HG02678 (cell line): ENCODE data around the gene CELF6.

Experiments used
- ATAC-seq: cut with Tn5 transposase; IDR thresholded peaks from one replicate; pipeline ENCODE4 v1.9.1; 2021; ENCODE audit warnings: mild to moderate bottlenecking, moderate library complexity; ENCODE audit not compliant: unreplicated experiment

The CELF6 gene

DNA sequence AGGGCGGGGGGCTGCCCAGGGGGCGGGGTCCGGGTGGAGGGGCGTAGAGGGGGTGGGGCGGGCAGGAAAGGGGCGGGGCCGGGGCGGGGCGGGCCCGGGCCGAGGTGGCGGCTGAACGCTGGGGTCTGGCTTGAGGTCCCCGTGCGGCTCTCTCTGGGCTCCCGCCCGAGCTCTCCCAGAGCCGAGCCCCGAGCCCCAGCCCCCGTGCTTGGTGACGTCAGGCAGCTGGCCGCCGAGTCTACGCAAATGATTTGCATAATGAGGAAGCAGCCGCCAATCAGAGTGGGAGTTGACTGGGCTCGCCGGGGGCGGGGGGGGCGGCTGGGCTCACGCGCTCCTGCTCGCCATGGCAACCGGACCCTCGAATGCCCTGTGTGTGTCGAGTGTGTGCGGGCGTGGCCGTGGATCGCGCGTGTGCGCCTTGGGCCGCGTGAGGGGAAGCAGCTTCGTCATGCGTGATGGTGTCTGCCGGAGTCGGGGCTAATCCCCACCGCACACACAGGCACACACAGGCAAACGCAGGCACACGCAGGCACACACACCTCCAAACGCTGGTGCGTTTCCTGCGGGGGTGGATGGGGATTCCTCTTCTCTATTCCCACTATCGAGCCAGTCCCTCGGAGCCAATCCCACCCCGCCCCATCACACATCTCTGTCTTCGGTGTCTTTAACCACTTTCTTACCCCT is at the start of gene CELF6:
TSS of gene CELF6 (minus strand) at position 173 of the 687 bp plus-strand sequence. CDS start 283 bp downstream, outside the sequence.
- ATAC-seq, result peak; percentile 72

DNA sequence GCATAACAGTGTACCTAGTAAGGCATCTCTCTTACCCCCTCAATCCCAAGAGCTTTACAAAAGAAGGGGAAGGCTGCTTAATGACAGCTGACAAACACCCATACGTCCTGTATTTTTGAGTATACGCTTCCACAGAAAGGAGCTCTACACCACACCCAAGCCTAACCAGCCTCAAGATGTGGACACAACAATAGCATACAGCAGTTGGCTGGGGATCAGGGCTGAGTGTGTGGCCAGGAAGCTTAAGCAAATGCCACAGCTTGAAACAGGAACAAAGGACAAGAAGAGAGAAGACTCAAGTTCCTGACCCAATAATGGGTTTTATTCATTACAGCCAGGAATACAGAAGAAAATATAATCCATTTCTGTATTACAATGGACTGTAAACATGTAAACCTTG is 48.9 kb upstream of the CELF6 start:
- no peak for ATAC-seq

DNA sequence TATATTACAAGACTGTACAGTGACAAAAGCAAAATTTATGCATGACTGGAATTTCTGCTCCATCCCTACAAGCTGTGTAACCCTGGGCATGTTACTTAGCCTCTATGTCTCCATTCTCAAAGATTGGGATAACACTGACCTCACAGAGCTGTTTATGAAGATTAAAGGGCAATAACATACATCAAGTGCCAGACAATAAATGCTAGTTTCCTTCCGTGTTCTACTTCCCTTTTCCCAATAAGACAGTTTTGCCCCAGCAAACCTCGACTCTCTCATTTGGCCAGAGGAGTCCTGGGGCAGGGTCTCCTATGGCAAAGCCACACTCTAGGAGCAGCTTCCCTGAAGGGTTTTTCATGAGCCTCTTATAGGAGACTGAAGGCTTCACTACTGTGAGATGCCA is 48.4 kb upstream of the CELF6 start:
- ATAC-seq, result no peak

DNA sequence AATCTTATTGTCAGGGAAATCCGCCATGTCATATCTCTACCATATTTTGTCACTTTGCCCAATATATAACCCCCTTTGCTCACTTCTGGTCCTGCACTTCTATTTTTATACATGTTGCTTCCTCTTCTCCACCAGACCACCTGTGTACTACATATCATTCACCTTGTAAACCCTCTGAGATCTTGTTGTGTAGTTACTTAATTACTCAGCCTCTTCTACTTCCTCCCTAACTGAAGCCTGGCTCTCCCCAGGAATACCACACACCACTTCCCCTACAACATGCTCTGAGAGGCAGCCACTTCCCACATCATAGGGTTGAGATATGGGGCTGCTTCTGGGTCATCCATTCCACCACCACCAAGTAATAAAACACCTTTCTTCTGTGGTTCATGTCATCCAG is 45.9 kb upstream of the CELF6 start:
- ATAC-seq, result peak; percentile 79

DNA sequence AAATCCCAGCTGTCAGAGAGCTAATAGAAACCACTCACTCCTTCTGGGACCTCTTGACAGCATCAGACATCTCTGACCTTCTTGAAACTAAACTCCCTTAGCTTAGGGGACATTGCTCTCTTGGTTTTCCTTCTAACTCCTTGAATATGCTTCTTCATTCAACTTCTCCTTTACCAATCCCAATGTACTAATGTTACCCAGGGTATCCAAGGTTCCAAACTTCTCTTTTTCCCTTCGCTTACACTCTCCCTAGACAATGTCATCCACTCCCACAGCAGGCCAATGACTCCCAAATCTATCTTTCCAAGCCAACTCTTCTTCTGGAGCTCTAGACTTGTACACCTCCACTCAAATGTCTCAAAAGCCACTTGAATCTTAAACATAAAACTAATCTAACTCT is 41.2 kb upstream of the CELF6 start:
- ATAC-seq, result no peak

DNA sequence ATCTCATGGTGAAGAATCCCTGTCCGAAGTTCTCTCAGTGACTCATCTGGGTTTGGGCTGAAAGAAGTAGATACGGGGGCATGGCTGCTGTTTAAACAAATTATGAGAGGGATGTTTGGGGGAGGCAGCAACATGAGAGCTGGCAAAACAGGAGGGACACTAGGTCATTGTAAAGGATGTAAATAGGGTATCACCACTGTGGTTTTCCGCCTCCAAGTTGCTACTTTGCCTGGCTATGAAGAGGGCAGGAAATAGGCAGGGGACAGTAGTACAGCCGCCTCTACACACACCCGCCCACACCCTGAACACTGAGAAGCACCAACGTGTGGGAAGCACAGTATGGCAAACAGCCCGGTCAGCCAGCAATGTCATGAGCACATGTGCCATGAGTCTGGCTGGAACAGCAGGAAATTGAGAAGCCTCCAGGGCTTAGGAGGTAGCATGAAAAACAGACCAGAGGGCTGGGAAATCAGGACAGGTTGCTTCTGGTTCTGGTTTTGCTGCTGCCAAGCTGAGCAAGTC is 38.8 kb upstream of the CELF6 start:
- ATAC-seq, result no peak

DNA sequence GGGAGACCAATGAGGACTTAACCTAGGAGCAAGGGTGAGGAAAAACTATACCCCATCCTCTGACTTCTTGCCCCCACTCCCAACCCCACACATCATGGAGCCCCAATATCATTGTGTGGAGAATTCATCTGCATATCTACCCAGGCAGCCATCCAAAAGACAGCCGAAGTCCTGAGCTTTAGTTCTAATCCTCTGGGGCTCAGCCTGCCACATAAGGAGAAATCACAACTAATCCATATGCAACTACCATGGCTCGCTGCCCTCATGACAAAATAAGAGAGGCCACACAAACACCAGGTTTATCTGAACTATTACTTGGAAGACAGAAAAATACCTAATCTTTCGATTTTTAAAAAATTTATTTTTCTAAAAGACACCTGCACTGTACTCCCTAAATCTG is 38.2 kb upstream of the CELF6 start:
- no peak for ATAC-seq

DNA sequence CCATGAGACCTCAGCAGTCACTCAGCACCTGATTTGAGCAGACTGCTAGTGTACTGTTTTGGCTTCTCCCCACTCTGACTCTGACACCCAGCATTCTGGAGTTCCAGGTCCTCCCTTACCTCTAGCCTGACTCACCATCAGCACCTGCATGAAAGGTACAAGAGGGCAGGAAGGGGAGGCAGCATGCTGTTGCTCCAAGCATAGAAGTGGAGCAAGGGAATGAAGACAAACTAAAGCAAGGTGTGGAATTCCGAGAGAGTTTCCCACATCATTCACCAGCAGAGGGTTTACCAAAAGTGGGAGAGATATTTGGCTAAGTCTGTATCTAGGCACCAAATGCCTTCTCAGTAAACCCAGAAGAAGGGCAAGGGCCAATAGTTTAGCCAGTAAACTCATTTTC is 34.5 kb upstream of the CELF6 start:
- ATAC-seq, result no peak

DNA sequence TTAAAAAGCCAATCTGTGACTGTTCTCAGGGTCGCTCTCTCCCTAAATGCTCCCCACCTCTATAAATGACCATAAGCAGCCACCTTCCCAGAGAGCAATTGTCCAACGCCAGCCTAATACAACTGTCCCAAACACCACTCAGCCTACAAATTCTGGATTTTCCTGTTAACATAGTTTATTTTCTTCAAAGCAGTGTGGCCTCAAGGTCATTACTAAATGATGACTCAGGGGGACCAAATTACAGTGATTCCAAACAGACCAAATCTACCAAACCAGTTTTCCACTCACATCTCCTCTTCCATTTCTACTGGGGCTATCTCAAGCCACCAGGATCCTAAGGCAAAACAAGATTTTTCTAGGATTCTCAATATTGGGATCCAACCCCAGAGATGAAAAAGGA is 33.3 kb upstream of the CELF6 start:
- no peak for ATAC-seq

DNA sequence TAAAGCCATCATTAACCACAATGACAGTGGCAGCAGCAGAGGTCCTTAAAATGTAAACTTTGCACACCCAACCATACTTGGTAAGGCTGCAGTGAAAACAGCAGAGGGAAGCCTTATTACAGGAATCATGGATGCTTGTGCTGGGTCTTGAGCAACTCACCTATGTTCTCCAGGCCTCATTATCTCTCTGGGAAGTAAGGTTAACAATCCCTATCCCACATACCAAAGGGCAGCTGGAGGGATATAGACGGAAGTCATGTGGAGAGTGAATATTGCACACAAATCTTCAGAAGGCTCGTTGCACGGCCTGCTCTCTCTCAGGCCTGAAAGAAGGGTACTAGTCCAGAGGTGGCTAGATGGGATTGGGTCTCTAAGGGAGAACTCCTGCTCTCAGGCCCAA is 25.8 kb upstream of the CELF6 start:
- no peak for ATAC-seq

DNA sequence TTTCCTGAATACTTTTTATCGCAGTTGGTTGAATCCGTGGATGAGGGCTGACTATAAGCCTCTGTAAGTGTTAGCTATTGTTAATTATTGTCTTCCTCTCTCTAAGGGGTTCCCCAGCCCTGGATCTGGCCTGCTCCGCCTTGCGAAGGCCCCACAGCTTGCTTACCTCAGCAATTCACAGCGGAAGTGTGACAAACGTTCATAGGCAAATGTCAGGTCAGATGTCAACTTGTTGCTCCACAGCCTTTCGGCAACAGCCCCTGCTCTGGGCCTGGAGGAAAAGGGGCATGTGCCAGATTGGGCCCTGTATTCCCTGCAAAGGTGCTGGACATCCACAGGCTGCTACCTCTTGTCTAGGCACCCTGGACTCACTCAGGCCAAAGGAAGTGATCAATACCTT is 25.3 kb upstream of the CELF6 start:
- no peak for ATAC-seq

DNA sequence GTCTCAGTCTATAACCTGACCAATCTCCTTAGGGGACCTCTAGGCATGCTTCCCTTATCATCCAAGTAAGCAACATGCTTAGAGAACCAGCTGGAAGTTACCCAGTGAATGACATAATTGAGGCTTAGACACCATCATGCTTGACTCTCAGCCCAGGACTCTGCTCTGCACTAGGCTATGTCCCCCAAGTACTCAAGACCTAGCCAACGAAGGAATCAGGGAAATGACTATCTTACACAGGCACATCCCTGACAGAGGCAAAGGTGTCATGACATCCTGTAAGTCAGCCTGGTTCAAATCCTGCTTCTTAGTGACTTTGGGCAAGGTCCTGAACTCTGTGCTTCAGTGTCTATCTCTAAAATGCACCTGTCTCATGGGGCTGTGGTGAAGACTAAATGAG is 24.6 kb upstream of the CELF6 start:
- no peak for ATAC-seq

DNA sequence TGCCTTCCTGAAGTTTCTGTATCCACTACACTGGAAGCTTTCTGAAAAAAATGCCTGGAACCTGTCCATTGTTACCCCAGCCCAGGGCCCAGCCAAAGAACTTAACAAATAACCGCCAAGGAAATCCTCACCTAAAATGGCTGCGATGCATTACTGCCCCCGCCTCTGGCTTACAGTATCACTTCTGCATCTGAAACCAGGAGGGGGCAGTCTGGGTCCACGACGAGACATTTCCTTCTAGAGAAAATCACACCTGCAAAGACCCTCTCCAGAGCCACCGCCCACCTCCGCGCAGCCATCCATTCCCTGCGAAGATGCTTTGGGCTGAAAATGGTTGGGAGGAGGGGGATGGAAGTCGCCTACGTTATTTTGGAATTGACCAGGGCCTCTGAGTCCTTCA is 22.4 kb upstream of the CELF6 start:
- no peak for ATAC-seq

DNA sequence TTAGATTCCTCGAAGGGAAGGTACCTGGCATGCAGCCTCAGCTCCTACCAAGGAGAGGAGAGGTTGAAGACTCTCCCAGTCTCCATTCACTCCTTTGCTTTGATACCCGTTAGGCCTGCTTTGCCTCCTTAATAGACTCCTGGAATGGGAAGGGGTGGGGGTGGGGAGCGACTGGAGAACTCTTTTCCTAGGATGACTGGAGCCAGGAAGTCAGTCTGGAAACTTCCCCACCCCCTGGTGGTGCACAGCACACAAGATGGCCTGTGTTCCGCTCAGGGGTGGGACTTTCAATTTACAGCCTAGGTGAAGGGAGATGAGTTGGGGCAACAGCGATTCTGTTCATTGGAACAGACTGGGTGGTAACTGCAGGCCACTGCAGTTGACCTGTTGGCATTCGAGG is 21.4 kb upstream of the CELF6 start:
- ATAC-seq, result no peak

DNA sequence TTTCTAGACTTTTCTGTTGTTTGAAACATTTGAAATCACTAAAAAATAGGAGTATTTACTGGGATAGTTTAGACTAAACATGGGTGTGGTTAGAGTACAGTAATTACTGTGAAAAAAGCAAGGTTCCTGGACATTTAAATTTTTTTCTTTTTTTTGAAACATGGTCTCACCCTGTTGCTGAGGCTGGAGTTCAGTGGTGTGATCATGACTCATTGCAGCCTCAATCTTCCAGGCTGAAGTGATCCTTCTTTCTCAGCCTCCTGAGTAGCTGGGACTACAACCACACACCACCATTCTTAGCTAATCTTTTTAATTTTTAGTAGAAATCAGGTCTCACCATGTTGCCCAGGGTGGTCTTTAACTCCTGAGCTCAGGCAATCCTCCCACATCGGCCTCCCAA is 20.4 kb upstream of the CELF6 start:
- no peak for ATAC-seq

DNA sequence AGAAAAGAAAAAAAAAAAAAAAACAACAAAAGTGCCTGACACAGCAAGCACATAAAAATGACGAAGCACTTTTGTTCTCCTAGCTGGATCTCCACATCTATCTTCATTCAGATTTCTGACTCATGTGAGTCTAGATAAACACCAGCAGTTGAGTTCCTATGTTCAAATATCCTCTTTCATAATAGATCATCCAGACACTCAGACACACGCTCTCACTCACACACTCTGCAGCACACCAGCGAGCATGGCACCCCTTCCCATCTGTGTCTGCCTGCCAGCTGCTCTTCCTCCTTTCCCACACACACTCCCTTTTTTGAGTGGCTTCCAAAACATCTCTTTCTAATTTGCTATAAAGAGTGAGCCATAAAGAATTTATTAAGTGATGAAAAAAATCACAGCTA is 19.8 kb upstream of the CELF6 start:
- no peak for ATAC-seq

DNA sequence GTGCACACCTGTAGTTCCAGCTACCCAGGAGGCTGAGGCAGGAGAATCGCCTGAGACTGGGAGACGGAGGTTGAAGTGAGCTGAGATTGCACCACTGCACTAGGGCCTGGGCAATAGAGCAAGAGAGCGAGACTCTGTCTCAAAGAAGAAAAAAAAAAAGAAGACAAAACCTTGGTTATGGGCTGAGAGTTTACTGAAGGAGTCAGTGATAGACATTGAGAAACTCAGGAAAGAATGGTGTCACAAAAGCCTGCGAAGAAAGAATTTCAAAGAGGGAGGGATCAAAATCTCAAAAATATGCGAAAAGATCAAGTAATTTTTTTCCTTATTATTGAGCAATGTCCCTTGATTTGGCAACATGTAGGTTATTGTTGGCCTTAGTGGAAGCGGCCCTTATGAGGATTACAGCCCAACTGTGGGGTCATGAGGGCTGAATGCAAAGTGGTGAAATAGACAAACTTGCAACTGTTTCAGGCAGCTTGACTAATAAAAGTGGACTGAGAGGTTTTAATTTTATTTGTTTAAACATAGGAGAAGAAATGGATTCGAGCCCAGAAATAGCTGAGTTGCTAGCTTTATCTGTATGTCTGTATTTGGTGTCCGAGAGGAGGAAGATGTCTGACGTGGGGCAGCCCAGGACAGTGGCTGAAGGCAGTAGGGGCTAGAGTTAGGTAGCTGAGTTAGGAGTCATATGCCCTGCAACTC is 18.8 kb upstream of the CELF6 start:
- ATAC-seq, result no peak

DNA sequence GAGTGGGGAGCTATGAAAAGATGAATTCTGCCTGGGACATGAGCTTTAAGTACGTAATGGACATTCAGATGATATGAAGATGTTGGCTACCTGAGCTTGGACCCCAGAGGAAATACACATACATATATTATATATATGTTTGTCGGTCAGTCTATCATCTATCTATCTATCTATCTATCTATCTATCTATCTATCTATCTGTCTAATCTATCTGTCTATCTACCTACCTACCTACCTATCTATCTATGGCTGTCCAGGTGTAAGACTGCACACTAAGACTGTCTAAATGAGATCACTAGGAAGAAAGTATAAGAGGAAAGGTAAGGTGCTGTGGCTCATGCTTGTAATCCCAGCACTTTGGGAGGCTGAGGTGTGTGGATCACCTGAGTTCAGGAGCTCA is 18.2 kb upstream of the CELF6 start:
- no peak for ATAC-seq

DNA sequence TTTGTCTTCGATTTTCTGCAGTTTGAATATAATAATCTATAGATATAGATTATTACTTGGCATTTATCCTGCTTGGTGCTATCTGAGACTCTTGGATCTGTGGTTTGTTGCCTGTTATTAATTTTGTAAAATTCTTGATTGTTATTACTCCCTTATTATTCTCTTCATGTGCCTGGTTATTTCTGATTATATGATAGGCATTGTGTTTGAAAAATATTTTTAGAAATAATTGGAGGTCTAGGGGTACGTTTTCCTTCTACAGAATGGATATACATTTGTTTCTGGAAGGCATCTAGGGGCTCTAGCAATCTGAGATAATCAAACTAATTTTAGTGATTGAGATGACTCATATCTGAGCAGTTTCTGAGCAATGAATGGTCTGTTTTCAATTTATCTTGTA is 14.9 kb upstream of the CELF6 start:
- ATAC-seq, result no peak

DNA sequence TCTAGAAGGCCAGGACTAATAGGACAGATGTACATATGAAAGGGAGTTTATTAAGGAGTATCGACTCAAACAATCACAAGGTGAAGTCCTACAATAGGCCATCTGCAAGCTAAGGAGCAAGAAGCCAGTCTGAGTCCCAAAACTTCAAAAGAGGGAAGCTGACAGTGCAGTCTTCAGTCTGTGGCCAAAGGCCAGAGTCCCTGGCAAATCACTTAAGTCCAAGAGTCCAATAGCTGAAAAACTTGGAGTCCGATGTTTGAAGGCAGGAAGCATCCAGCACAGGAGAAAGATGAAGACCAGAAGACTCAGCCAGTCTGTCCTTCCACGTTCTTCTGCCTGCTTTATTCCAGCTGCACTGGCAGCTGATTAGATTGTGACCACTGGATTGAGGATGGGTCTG is 11.1 kb upstream of the CELF6 start:
- no peak for ATAC-seq

DNA sequence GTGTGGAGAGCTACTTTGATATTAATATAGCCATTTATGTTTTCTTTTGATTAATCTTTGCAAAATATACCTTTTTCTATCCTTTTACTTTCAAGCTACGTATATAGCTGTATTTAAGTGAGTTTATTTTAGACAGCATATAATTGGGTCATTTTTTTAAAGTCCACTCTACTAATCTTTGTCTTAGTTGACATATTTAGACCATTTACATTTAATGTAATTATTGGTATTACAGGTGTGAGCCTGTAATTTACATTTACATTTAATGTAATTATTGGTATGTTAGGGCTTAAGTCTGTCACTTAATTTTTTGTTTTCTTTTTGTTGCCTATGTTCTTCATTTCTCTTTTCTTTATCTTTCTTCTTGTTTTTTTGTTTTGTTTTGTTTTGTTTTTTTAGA is 3.8 kb upstream of the CELF6 start:
- ATAC-seq, result no peak

DNA sequence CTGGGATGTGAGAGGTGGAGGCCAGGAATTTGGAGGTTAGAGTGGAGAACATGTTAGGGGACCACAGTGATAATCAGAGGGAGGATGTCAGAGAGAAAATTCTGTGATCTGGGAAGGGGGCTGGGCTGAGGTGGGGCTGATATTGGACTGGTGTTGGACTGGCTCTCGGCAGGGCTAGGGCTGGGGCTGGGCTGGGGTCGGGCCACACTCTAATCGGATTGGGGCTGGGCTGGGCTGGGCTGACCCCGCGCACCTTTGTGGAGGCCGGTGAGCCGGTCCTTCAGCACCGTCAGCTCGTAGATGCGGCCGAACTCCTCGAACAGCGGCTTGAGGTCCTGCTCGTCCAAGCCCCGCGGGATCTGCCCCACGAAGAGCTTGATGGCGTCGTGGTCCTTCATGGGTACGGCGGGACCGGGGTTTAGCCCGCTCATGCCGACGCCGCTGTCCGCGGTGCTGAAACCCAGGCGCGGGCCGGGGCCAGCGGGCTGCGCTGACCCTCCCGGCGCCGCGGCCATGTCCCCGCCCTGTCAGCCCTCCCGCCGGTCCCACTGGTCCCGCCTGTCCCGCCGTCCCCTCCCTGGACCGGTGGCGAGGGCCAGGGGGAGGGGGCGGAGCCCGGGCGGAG is 485 bp downstream of the CELF6 start:
- ATAC-seq, result peak; percentile 42
